CD8-positive, alpha-beta memory T cell (primary cell): ENCODE measurements around the gene MECR. TPM values are rescaled to one million over a fixed set of nuclear protein-coding genes. Genes with fewer than 3 reads are reported as not detected.

ENCODE experiments used
- CTCF ChIA-PET: fragments of 350-600 bp; sonication (Branson Sonifier 250); formaldehyde crosslinking; loops from one replicate; lab custom pipeline; 2021; ENCODE audit warnings: antibody characterized with exemption; lab: Charles Lee
- POLR2A ChIA-PET: fragments of 350-600 bp; sonication (Branson Sonifier 250); formaldehyde crosslinking; loops from one replicate; lab custom pipeline; 2021; ENCODE audit warnings: antibody characterized with exemption; lab: Charles Lee
- DNase-seq, 5 donors: peaks; one replicate each; pipeline versions ENCODE4 v3.0.0 to v3.0.0-alpha.2; 2020 to 2022; ENCODE audit warnings: mixed read lengths in 1 of 5
- H3K27ac ChIP-seq: one replicate; pipeline ENCODE4 v1.7.0; 2013; ENCODE audit warnings: low read depth, mild to moderate bottlenecking, low read length, moderate library complexity
- H3K27me3 ChIP-seq: 2 replicates; pipeline ENCODE4 v1.7.0; 2013; ENCODE audit warnings: low read length, mild to moderate bottlenecking; ENCODE audit not compliant: insufficient read depth, poor library complexity, severe bottlenecking
- H3K36me3 ChIP-seq: 2 replicates; pipeline ENCODE4 v1.7.0; 2013; ENCODE audit warnings: mild to moderate bottlenecking, low read length, moderate library complexity; ENCODE audit not compliant: insufficient read depth
- H3K4me1 ChIP-seq: 2 replicates; pipeline ENCODE4 v1.7.0; 2013; ENCODE audit warnings: mild to moderate bottlenecking, low read length, moderate library complexity; ENCODE audit not compliant: insufficient read depth
- H3K4me3 ChIP-seq: 2 replicates; pipeline ENCODE4 v1.7.0; 2013; ENCODE audit warnings: mild to moderate bottlenecking, low read length
- H3K9me3 ChIP-seq: 2 replicates; pipeline ENCODE4 v1.7.0; 2013; ENCODE audit warnings: mild to moderate bottlenecking, low read length
- H3K27ac Mint-ChIP-seq, 8 donors: one replicate each; pipeline ENCODE4 v1.8.0; 2020 to 2021; ENCODE audit warnings: mixed read lengths in 8 of 8, mild to moderate bottlenecking in 6 of 8, inconsistent platforms in 3 of 8, moderate library complexity in 3 of 8
- H3K27me3 Mint-ChIP-seq, 2 donors: one replicate each; pipeline ENCODE4 v1.8.0; 2020 to 2021; ENCODE audit warnings: mixed read lengths in 2 of 2, mild to moderate bottlenecking in 1 of 2, moderate library complexity in 1 of 2
- H3K36me3 Mint-ChIP-seq, 3 donors: one replicate each; pipeline ENCODE4 v1.8.0; 2020 to 2021; ENCODE audit warnings: mixed read lengths in 3 of 3, inconsistent platforms in 1 of 3, mild to moderate bottlenecking in 1 of 3
- H3K4me1 Mint-ChIP-seq, 3 donors: one replicate each; pipeline ENCODE4 v1.8.0; 2020 to 2021; ENCODE audit warnings: mixed read lengths in 3 of 3, inconsistent platforms in 1 of 3, mild to moderate bottlenecking in 1 of 3
- H3K4me3 Mint-ChIP-seq, 7 donors: one replicate each; pipeline ENCODE4 v1.8.0; 2020 to 2021; ENCODE audit warnings: mixed read lengths in 7 of 7, mild to moderate bottlenecking in 6 of 7, moderate library complexity in 4 of 7, inconsistent platforms in 2 of 7
- H3K9me3 Mint-ChIP-seq, 5 donors: one replicate each; pipeline ENCODE4 v1.8.0; 2020 to 2022; ENCODE audit warnings: mixed read lengths in 5 of 5, mild to moderate bottlenecking in 3 of 5, moderate library complexity in 2 of 5, inconsistent platforms in 1 of 5
- polyA plus RNA-seq: library from polyadenylated mRNA; unstranded; fragments of 300-500 nt; fragmentation: Illumina TruSeq; gene quantifications from one replicate; pipeline ENCODE4 v1.2.3, GENCODE V29; 2021
- total RNA-seq, 2 experiments: library from RNA; stranded (reverse); gene quantifications; one replicate each; pipeline ENCODE4 v1.2.3, GENCODE V29; 2021

Gene MECR
- total and polyA plus RNA-seq, 3 experiments from 2014 or later, result 14.5 to 41.1 (median 33.8) TPM

DNA sequence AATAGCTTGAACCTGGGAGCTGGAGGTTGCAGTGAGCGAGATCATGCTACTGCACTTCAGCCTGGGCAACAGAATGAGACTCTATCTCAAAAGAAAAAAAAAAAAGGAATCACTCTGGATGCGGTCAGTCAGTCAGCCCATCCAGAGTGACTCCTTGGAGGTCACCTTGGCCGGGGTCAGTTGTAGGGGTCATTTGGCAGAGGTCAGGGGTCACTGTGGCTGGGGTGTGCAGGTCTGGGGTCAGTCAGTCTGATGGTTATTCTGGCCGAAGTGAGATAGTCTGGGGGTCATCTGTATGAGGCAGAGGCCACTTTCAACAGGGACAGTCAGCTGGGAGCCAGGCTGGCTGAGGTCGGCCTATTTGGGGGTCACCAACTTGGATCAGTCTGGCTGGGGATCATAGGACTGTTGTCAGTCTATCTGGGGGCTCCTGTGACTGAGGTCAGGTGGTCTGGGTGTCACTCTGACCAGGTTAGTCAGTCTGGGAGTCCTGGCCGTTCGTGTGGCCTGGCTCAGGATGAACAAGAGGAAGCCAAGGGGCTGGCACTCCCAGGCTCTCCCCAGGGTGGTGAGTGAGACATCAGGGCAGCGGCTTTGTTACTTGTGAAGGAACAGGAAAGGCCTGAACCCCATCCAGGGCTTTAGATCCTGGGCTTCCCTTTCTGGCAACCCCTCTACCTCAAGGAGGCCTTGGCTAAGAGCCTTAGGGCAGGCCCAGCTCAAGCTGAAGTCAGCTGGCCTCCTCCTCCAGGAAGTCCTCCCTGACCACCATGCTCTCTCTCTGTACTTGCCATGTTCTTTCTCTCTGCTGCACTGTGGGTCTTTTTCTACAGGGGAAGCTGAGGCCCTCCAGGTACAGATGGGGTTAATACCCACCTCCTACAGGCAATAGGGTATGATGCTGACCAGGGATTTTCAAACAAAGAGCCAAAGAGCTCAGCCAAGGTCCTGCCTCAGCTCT, 20.7 kb upstream of the MECR start:
- no peaks in the 10 kb centered on the region for H3K27me3 ChIP-seq
- Mint-ChIP-seq H3K4me3 (no peak overlapping the region), H3K9me3 (no peaks in the 10 kb centered on the region), H3K27me3 (peaks cover 2 to 35% of the 10 kb centered on the region in 2 donors), H3K27ac (no peak overlapping the region), H3K36me3 (no peaks in the 10 kb centered on the region), H3K4me1 (no peaks in the 10 kb centered on the region)
- no peaks in the 10 kb centered on the region for H3K4me1 ChIP-seq
- H3K4me3 ChIP-seq, result no peak overlapping the region
- H3K36me3 ChIP-seq, result no peaks in the 10 kb centered on the region
- ChIA-PET POLR2A (no interaction called here), CTCF (interaction anchor here (0.6 to 0.7 kb wide), 2 partner anchors 16 to 1129 kb away, joined by 3 read pairs; no protein-coding TSS in a partner anchor)
- H3K9me3 ChIP-seq, result no peaks in the 10 kb centered on the region
- no peak for DNase-seq
- H3K27ac ChIP-seq, result no peak overlapping the region

GRCh38 chr1:29249951-29250581, 19.3 kb upstream of the MECR start:
- no peaks in the 10 kb centered on the region for H3K27me3 ChIP-seq
- H3K4me1 ChIP-seq, result no peaks in the 10 kb centered on the region
- ChIA-PET CTCF (no interaction called here), POLR2A (no interaction called here)
- H3K9me3 Mint-ChIP-seq, result no peaks in the 10 kb centered on the region
- H3K27me3 Mint-ChIP-seq, result peaks cover 2 to 30% of the 10 kb centered on the region in 2 donors
- H3K9me3 ChIP-seq, result no peaks in the 10 kb centered on the region
- H3K27ac ChIP-seq, result no peak overlapping the region
- H3K4me3 Mint-ChIP-seq, result no peak overlapping the region
- H3K27ac Mint-ChIP-seq, result no peak overlapping the region
- H3K36me3 ChIP-seq, result no peaks in the 10 kb centered on the region
- no peaks in the 10 kb centered on the region for H3K36me3 Mint-ChIP-seq
- no peaks in the 10 kb centered on the region for H3K4me1 Mint-ChIP-seq
- DNase-seq, result no peak
- no peak overlapping the region for H3K4me3 ChIP-seq

- no peaks in the 10 kb centered on the region for H3K27me3 ChIP-seq
- no peaks in the 10 kb centered on the region for H3K9me3 ChIP-seq
- Mint-ChIP-seq H3K4me3 (no peak overlapping the region), H3K27me3 (peaks cover 2 to 30% of the 10 kb centered on the region in 2 donors), H3K4me1 (no peaks in the 10 kb centered on the region), H3K9me3 (no peaks in the 10 kb centered on the region), H3K27ac (no peak overlapping the region), H3K36me3 (no peaks in the 10 kb centered on the region)
- POLR2A ChIA-PET, result no interaction called here
- DNase-seq, result no peak
- CTCF ChIA-PET, result no interaction called here
- H3K36me3 ChIP-seq, result no peaks in the 10 kb centered on the region
- H3K4me3 ChIP-seq, result no peak overlapping the region
- no peak overlapping the region for H3K27ac ChIP-seq
- no peaks in the 10 kb centered on the region for H3K4me1 ChIP-seq
These were observed 18.5 kb upstream of the MECR start for GRCh38 chr1:29249170-29249691.

DNA sequence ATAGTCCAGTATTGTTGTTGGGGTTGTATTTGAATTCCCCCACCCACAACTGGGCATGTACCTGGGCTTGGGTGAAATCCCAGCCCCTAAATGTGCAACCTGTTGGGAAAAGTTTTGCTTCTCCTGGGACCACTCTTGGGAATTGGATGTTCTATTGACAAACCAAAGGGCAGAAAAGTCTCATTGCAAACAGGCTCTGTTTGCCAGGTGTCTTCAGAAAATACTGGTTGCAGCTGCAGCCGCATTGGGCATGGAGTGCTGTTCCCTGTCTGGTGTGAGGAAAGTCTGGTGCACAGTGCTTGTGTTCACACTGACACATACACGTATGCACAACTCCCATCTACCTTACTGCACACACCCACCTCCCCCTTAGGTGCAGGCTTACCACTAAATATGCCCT, 17.7 kb upstream of the MECR start:
- Histone ChIP-seq H3K27me3 (no peaks in the 10 kb centered on the region), H3K4me1 (no peaks in the 10 kb centered on the region), H3K4me3 (no peak overlapping the region), H3K9me3 (no peaks in the 10 kb centered on the region), H3K36me3 (no peaks in the 10 kb centered on the region), H3K27ac (no peak overlapping the region)
- CTCF ChIA-PET, result no interaction called here
- no peak overlapping the region for H3K27ac Mint-ChIP-seq
- no peaks in the 10 kb centered on the region for H3K9me3 Mint-ChIP-seq
- no peak overlapping the region for H3K4me3 Mint-ChIP-seq
- no peaks in the 10 kb centered on the region for H3K36me3 Mint-ChIP-seq
- DNase-seq, result no peak
- H3K4me1 Mint-ChIP-seq, result no peaks in the 10 kb centered on the region
- H3K27me3 Mint-ChIP-seq, result peaks cover 2 to 30% of the 10 kb centered on the region in 2 donors
- POLR2A ChIA-PET, result no interaction called here

DNA sequence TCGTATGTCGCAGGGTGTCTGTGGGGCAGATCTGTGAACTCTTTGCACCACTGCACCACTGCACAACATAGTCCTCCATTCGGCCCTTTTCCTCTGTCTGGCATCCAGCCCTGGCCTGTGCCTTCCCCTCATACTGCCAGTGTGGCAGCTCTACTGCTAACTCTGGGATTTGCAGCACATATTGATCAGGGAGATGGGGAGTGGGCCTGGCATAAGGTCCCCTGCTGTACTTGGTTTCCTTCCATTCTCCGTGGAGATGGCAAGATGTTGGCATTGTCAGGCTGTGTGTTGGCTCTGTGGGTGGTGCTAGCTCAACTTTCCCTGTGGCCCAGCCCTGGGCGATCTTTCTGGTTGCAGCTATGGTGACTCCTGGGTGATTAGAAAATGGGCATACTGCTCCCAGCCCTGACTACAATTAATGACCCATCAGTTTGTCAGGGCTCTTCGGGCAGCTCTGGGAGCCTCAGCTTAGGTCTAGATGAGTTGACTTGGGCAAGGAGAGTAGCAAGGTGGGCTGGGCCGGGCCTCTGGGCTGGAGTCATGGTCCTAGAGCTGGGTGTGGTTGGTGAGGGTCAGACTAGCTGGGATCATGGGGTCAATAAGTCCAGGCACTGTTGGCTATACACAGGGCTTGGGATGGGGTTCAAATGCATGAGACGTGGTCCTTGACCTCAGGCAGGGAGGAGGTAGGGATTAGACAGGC, 17.0 kb upstream of the MECR start:
- ChIA-PET POLR2A (no interaction called here), CTCF (no interaction called here)
- no peak for DNase-seq
- H3K4me1 ChIP-seq, result no peaks in the 10 kb centered on the region
- Mint-ChIP-seq H3K27me3 (peaks cover 2 to 30% of the 10 kb centered on the region in 2 donors), H3K36me3 (no peaks in the 10 kb centered on the region), H3K27ac (no peak overlapping the region), H3K9me3 (no peaks in the 10 kb centered on the region), H3K4me1 (no peaks in the 10 kb centered on the region), H3K4me3 (no peak overlapping the region)
- no peak overlapping the region for H3K4me3 ChIP-seq
- H3K36me3 ChIP-seq, result no peaks in the 10 kb centered on the region
- H3K27me3 ChIP-seq, result no peaks in the 10 kb centered on the region
- no peak overlapping the region for H3K27ac ChIP-seq
- no peaks in the 10 kb centered on the region for H3K9me3 ChIP-seq

DNA sequence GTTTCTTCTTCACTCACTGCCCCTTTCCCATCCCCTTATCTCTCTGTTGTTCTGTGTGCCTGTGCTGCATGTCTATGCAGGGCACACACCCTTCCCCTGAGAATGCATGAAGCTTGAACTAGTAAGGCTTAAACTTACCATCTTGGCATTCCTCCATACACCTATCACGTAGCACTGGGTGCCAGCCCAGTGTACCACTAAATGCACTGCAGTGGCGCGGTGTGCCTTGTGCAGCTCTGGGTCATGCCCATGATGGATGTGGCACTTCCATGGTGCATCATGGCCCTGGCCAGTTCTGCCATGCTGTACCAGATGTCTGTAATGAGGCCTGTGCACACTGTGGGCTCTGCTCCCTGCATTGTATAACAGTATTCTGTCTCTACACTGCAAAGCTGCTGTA, 16.3 kb upstream of the MECR start:
- Histone ChIP-seq H3K4me1 (no peaks in the 10 kb centered on the region), H3K4me3 (no peak overlapping the region), H3K9me3 (no peaks in the 10 kb centered on the region), H3K27me3 (no peaks in the 10 kb centered on the region), H3K36me3 (no peaks in the 10 kb centered on the region), H3K27ac (no peak overlapping the region)
- H3K4me3 Mint-ChIP-seq, result no peak overlapping the region
- H3K27ac Mint-ChIP-seq, result no peak overlapping the region
- H3K36me3 Mint-ChIP-seq, result no peaks in the 10 kb centered on the region
- H3K9me3 Mint-ChIP-seq, result no peaks in the 10 kb centered on the region
- H3K4me1 Mint-ChIP-seq, result no peaks in the 10 kb centered on the region
- H3K27me3 Mint-ChIP-seq, result peaks cover 2 to 30% of the 10 kb centered on the region in 2 donors
- no peak for DNase-seq
- CTCF ChIA-PET, result no interaction called here
- POLR2A ChIA-PET, result no interaction called here

DNA sequence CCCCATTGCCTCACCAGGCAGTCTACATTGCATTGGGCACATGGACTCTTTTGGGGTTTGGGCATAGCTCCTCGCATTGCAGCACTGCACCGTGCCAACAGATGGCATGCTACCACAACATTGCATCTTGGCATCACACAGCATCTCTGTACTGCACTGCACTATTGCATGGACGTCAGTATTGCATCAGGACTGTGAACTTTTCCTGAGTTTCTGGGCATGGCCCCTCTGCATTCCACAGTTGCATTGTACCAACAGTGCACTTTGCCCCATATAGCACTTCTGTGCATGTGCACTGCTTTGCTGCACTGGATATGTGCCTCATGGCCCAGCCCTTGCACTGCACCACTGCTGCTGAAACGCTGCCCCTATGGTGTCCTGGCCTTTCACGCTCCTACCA, 15.1 kb upstream of the MECR start:
- H3K36me3 Mint-ChIP-seq, result no peaks in the 10 kb centered on the region
- H3K27me3 ChIP-seq, result no peaks in the 10 kb centered on the region
- H3K4me3 Mint-ChIP-seq, result no peak overlapping the region
- H3K4me1 Mint-ChIP-seq, result no peaks in the 10 kb centered on the region
- no peaks in the 10 kb centered on the region for H3K4me1 ChIP-seq
- POLR2A ChIA-PET, result no interaction called here
- no peak overlapping the region for H3K27ac ChIP-seq
- DNase-seq, result no peak
- H3K36me3 ChIP-seq, result no peaks in the 10 kb centered on the region
- no peak overlapping the region for H3K27ac Mint-ChIP-seq
- CTCF ChIA-PET, result no interaction called here
- H3K4me3 ChIP-seq, result no peak overlapping the region
- H3K9me3 ChIP-seq, result no peaks in the 10 kb centered on the region
- no peaks in the 10 kb centered on the region for H3K9me3 Mint-ChIP-seq
- peaks cover 4 to 35% of the 10 kb centered on the region in 2 donors for H3K27me3 Mint-ChIP-seq

DNA sequence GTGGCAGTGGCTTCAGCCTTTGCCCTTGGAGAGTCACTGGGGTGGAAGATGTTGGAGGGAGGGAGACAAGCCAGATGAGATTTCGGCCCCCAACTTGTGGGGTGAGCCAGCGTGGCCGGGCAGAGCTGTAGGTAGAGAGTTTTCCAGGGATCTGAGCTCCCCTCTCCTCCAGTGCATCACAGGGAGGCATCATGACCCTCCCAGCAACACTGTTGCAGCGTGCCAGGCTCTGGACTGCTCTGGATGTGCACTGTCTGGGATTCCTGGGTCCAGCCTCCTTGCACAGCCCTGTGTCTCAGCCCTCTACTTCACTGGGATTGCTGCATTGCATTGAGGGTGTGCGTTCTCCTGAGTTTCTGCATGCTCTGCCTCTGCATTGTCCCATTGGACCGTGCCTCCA, 14.5 kb upstream of the MECR start:
- CTCF ChIA-PET, result no interaction called here
- Histone ChIP-seq H3K27ac (no peak overlapping the region), H3K4me1 (no peaks in the 10 kb centered on the region), H3K36me3 (no peaks in the 10 kb centered on the region), H3K27me3 (no peaks in the 10 kb centered on the region), H3K4me3 (no peak overlapping the region), H3K9me3 (no peaks in the 10 kb centered on the region)
- POLR2A ChIA-PET, result no interaction called here
- Mint-ChIP-seq H3K4me3 (no peak overlapping the region), H3K4me1 (no peaks in the 10 kb centered on the region), H3K36me3 (no peaks in the 10 kb centered on the region), H3K9me3 (no peaks in the 10 kb centered on the region), H3K27me3 (peaks cover 6 to 39% of the 10 kb centered on the region in 2 donors), H3K27ac (no peak overlapping the region)
- no peak for DNase-seq
